ENCODE data around the gene PMIS2.

PMIS2 gene

GRCh38 chr19:35628565-35629331, 42.8 kb downstream of the PMIS2 start, which contains the start of gene RBM42 (continued):
- TF ChIP-seq REST (tag by site-specific recombination; IDR thresholded peaks at IDR 0.05) (peak; percentile 61), TSHZ1 (tag by site-specific recombination; IDR thresholded peaks at IDR 0.05; ENCODE audit: borderline replicate concordance) (peak; percentile 66; the same call in 1 of the 2 replicates), ZNF114 (tag by site-specific recombination; IDR thresholded peaks at IDR 0.05) (no peak), ZNF10 (tag by site-specific recombination; IDR thresholded peaks at IDR 0.05) (no peak; the same call in none of the 2 replicates), ZBTB10 (tag by site-specific recombination; IDR thresholded peaks at IDR 0.05) (peak; percentile 99), ZNF19 (tag by site-specific recombination; IDR thresholded peaks at IDR 0.05; ENCODE audit: low read depth) (no peak), ZNF140 (tag by site-specific recombination; IDR thresholded peaks at IDR 0.05) (no peak), ZNF513 (tag by site-specific recombination; IDR thresholded peaks at IDR 0.05) (no peak), ZBTB48 (tag by site-specific recombination; IDR thresholded peaks at IDR 0.05) (peak; percentile 21; the same call in 1 of the 2 replicates), MZF1 (tag by site-specific recombination; IDR thresholded peaks at IDR 0.05; ENCODE audit: borderline replicate concordance) (no peak), ZNF335 (tag by site-specific recombination; conservative IDR thresholded peaks at IDR 0.05) (peak; percentile 99), ZSCAN18 (tag by site-specific recombination; IDR thresholded peaks at IDR 0.05) (peak; percentile 93; the same call in 1 of the 2 replicates)
